NK-92 treated with Interleukin-12 subunit alpha and Interleukin-12 subunit beta, amount 100 ng/mL, for 24 hours (cell line): Measurements from ENCODE around the gene STX18.
"Not testable (repeated sequence)": the region's sequence is repeated elsewhere in the genome, so short reads cannot be mapped to it uniquely, and the experiment has no call there.

Source experiments
- DNase-seq: peaks from one replicate; lab custom pipeline; 2025; lab: John Stamatoyannopoulos, UW

Gene STX18

DNA sequence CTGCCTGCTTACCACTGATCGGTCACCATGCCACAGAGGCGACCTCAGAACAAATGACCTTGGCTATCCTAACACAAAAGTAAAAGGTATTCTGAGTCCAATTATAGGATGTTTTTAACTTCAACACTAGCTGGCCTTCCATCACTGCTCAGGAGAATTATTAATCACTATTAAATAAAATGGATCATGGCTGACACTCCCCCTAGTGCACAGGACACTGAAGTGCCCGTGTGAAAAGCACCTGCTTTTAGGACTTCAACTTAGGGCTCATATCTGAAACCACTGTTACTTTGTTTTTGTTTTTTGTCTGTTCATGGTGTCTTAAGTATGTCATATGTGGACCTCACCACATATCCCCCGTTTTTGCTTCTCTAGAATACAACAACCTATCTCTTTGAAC lies 33.9 kb downstream of the STX18 start:
- no peak for DNase-seq

DNA sequence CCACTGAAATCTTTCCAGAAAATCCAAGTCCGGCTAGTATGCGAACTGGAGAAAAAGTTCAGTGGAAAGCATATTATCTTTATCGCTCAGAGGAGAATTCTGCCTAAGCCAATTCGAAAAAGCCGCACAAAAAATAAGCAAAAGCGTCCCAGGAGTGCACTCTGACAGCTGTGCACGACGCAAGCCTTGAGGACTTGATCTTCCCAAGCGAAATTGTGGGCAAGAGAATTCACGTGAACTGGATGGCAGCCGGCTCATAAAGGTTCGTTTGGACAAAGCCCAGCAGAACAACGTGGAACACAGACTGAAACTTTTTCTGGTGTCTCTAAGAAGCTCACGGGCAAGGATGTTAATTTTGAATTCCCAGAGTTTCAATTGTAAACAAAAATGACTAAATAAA lies 34.4 kb downstream of the STX18 start:
- DNase-seq, result no peak

DNA sequence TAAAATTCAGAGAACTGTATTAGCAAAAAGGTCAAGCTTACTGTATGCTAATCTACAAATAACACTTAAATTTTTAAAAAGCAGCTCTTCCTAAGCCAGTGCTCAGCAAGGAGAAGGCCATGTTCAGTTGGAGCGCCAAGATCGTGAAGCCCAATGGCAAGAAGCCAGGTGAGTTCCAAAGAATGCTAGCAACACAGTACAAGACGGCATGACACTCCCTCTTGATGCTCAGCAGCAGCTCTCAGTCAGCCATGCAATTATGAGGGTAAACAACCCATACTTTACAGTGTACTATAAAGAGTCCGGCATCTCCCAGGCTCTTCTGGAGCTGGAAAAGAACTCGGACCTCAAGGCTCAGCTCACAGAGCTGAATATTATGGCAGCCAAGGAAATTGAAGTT lies 34.9 kb downstream of the STX18 start:
- DNase-seq, result no peak

DNA sequence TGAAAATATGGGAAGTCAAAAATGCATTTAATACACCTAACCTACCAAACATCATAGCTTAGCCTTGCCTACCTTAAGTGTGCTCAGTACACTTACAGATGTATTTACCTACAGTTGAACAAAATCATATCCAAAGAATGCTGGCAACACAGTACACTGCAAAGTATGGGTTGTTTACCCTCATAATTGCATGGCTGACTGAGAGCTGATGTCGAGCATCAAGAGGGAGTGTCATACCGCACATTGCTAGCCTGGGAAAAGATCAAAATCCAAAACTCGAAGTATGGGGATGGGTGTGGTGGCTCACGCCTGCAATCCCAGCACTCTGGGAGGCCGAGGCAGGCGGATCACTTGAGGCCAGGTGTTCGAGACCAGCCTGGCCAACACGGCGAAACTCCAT lies 36.6 kb downstream of the STX18 start:
- not testable (repeated sequence) for DNase-seq

DNA sequence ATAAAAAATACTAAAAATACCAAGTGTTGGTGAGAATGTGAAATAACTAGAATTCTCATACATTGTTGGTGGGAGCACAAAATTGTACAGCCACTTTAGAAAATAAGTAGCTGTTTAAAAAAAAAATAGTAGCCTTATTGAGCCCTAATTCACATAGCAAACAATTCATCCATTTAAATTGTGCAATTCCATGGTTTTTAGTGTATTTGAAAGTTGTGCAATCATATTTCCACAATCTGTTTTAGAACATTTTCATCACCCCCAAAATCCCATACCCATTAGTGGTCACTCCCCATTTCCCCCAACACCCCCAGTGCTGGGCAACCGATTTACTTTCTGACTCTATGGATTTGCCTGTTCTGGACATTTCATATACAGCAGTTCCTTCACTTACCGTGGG lies 37.1 kb downstream of the STX18 start:
- no peak for DNase-seq

DNA sequence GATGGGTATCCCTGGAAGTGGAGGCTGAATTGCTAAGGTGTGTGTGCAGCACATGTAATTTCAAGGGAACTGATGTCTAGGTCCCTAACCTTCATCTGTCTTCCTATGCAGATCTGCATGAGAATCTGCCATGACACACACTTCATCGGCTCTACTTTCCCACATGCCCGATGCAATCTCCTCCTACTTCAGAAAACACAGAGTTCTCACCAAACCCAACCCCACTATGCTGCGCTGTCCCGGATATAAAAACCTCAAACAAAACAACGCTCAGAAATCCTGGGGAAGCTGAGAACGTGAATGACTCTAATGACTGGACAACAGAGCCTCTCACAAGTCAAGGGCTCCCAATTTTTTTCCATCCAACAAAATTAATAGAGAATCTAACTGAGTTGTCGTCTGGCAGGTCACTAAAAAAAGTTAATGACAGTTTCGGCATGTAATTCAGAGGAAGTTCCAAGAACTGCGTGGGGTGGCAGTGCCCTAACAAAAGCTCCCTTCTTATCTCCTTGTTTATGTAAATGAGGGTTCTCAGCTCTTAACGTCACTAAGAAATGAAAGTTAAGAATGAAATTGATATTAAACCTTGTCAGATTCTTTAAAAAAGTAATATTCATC lies 39.0 kb downstream of the STX18 start:
- DNase-seq, result no peak

DNA sequence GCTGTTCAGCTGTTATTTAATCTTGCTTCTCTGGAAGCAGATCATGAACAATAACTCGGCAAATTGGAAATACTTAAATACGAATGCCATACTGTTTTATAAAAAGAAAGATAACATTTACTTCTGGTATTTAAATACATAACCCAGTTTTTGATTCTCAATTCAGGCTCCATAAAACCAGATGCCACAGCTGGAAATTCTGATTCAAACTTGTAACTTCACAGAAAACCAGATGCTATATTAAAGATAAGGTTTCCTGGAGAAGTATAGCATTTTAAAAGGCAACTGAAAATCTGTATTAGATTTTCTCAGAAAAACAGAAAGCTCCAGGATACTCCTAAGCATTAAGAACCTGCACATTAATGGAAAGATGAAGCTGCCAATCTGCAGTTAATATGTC lies 40.2 kb downstream of the STX18 start:
- DNase-seq, result no peak

DNA sequence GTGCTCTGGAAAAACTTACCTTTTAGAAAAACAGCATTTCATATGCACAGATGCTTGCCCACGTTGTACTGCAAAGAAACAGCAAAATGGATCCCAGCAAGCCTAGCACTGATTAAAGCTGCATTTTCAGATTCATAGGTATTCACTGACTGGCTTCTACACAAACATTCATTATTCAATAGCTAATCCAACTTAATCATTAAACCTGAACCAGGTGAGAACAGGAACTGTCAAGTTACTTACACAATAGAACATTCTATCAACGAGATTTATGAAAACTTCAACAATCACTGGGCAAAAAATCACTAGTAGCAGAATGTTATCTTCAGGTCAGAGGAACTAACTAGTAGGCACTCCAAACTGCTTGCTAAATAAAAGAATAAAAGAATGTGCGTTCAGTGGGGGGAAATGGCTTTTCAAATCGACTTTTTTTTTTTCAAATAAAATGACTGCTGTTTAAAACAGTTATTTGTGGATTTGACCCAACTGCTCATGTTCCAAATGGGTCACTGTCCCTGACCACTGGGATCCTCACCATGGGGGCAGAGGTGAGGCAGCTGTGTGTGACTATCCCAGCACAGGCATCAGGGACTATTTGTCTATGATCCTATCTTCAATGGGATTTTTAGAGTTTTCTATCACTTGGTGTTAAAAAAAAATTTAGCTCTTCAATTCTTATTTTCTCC lies 42.3 kb downstream of the STX18 start:
- no peak for DNase-seq

DNA sequence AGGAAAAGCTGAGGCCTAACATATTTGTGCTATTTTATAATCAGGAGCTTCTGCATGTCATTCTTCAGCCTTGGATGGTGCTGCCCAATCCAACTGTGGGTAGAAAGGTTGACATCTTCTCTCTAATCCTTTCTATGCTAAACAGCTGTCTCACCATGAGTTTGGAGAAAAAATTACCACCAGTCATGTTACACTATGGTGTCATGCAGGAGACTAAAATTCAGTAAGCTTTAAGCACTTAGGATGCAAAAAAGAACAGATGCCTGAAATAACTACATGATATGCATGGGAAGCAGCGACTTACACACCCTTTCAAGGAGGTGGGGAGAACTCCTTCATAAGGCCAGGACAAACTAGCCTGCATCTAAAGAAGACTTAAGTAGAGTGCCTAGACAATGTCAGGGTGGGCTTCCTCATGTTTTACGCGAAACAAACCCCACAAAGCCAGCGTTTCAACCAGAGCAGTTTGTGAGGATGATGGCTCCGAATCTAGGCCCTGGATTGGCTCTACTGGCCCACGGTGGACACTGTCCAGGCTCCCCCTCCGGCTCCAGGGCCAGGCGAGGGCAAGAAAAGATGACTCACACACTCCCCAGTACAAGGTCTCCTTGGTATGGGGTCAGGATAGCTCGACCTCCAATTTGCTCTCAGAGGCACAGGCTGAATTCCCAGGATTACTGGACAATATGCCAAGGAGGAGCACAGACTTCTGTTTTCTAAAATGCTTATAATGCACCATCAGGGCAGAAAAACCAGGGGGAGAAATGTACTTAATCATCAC lies 45.1 kb downstream of the STX18 start:
- DNase-seq, result no peak

DNA sequence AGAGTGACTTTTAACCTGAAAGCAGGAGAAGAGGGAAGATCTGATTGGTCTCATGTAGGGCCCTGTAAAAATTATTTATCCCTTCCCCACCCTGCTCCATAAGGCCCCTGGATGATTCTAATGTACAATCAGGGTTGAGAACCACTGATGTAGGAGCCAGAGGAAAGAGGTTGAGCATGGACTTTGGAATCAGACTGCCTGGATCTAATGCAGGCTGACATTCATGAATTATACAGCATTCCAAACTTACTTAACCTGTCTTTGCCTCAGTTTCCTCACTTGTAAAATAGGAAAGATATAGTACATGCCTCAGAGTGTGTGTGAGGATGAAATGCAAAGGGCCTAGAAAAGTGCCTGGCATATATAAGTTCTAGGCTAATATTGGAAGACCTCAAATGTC lies 47.0 kb downstream of the STX18 start:
- DNase-seq, result no peak

DNA sequence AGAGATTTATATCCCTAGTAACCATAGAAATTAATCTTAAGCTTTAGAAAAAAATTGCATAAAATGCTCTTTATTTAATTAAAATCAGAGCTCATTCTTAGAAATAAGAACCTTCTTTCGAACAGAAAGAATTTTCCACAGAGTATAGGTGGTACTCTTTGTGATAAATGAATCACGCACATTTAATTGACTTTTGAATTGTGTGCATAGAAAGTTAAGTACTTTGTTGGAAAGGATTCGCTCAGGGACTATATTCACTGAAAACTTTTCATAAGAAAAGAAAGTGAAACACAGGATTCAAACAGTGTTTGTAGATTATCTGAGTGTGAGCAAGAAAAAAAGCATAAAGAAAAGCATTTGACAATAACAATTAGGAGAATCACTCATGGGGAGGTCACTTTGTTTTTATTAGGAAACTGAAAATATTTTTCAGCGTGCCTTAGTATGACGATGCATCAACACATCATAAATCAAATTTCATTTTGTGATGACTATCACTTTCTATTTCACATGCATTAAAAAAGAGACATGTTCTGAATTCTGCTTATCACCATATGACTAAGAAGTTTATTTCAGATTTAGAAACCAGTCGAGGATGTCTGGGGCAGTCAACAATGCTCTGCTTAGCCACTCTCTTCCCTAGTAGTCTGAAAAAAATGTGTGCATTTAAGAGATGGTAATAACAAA lies 49.5 kb downstream of the STX18 start:
- DNase-seq, result no peak

DNA sequence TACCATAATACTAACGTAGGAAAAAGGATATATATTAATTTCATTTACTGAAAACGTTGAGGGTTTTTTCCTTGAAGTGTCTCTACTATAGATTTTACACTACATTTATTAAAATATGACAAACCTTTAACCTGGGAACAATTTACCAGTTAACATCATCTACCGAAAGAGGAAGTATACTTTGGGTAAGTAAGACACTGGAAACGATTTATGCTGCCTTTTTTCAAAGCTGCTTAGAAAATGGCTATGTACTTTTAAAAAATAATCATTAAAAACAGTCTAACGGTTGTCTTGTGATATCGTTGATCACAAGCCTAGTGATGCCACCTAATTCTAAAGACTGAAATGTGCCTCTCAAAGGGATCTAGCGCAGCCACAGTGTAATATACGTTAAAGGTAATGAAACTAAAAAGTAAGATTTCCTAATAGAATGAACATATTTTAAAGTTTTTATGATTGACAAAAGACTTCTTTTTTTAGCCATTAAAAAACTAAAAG lies 50.4 kb downstream of the STX18 start:
- DNase-seq, result no peak

DNA sequence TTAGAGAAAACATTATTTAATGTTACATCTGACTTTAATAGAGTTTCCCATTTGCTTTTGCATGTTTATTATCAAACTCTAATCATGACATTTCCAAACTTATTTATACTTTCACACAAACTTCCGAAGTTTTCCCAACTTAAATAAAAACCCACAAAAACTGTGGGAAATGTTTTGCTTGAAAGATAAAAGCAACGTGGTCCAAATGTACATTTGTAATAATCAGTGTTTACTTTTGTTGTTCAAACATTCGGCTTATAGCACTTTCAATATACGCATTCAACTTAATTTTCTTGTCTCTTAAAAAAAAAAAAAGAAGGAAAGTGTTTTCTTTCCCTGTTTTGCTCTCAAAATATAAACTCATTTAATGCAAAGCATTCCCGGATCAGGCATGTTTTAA lies 51.0 kb downstream of the STX18 start:
- no peak for DNase-seq

DNA sequence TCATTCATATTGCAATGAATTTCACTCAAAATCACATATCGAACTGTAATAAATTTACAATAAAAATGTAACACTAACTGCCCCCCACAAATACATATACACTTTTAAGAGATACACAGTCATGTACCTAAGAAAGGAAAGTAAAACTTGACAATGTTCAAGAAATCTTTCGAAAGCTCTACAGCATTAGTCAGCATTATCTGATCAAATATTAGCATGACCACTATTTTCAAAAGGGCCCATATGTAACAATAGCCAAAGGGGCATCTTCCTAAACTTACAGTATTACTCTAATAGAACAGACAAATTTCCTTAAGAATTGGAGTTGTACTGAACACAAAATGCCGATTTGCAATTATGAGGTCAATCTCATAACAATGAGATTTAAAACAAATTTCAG lies 51.8 kb downstream of the STX18 start:
- DNase-seq, result no peak

DNA sequence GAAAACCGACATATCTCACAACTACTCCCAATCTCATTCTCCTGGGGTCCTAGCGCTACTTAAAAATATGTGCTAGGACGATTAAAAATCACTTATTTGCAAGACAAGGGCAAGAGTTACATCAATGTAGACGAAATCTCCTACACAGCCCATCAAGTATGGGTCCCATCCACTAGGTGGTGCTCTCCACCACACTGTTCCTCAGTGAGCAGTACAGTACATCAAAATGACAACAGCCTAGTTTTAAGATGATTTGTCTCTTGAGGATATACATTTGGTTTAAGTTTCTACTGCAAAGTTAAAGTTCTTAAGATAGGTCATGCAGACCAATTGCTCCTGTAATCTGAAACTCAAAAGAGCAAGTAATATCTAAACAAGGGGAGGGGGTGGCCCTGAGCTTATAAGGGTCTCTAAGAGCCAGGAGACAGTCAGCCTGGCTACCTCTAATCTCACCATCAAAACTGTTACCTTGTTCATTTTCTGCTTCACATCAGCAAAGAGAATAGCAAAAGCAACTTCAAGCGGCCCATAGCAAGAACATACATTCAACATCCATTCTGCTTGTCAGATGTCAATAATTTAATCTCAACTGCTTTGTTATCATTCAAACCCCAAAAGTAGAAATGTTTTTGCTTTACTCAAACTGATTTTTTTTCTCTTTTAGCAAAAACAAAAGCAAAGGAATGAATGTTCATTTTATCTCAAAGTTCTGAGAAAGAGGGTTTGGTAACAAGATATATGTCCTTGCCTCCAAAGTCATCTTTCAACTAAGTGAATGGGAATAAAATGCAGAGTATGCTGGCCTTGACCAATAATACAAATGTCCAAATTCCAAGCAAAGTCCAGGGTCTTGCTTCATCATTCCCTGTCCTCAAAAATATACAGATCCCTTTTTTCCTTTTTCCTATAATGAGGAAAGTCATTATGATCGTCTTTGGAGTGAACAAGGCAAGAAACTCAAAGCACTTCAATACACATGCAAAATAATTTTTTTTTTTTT lies 53.1 kb downstream of the STX18 start:
- peak; percentile 43 for DNase-seq

DNA sequence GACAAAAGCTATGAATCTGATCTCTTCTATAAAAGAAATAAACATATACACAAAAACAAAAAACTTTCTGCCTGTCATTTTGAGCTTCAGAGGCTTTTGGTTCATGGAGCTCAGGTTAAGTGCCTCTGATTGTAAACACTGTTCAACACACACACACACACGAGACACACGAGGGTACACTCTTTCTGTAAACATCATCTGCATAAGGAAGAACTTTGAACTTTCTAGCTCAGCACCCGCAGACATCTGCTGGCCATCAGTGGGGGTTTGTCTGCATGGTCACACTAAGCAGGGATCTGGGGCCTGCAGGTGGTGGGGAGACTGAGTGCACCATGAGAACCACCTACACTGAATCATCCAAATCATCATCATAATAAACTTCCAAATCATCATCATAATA lies 54.9 kb downstream of the STX18 start:
- DNase-seq, result no peak

DNA sequence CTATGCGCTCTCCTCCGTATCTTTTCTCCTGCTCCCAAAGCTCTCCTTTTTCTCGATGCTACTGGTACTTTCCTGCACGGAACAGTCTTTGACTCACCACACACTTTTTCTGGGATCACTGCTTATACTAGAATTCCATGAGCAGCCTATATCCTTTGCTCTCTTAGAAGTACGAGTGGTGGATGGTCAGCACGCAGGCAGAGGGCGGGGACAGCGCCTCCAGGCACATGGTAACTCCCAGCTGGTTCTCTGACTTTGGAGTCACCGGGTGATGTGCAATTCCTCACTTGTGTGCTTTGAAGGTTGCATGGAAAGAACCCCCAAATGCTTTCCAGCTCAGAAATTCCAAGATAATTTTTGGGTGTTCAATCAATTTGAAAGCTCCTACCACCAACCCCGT lies 56.0 kb downstream of the STX18 start:
- no peak for DNase-seq

DNA sequence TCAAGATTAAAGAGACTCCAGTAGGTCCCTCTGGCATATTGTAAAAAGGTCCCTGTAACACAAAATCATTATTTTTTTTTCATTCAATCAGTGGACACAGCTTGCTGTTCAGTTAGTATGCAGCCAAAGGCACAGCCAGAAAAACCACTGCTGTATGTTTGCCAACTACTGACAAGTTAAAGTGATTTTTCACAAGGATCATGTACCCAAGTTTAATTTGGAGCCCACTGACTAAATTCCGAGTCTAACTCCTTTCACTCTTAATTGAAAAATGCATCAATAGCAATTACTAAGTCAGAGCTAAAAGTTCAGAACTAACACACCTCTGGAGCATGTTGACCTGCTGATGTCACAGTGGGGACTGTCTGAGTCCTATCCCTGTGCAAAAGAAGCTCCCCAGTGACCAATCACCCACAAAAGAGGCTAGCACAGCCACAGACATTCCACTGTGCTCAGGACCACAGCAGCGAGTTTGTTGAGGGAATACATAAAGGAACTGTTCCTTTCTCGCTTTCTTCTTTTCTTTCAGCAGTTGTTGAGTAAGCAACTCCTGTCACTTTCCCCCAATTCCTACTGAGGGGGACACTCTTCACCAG lies 60.4 kb downstream of the STX18 start:
- no peak for DNase-seq

DNA sequence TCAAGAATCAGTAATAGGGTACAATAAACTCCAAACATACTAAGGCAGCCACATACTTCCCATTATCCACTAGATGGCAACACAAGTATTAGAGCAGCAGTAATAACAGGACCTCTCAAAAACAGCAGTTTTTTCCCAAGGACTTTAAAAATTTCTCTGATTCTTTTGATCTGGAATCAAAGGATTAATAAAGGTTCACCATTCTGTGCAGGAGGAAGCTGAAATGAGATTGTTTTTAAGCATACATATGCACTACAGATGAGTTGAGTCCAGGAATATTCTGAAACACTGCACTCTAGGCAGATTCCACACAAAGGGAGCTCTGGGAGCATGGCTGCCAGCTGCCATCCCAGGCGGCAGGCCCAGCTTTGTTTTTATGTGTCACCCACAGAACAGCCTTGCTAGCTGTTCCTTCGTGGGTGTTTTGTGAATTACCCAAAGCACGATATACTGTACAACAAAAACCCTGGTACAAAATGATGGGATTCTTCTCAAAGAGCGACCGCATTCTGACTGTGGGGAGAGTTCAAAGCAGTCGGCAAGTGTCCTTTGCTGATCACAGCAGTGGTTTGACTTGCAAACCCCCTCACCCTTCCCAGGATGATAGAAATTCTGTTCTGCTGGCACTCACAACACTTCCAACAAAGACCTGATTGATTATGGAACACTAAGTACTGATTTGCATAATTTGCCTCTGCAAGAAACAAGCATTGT lies 61.0 kb downstream of the STX18 start:
- no peak for DNase-seq

DNA sequence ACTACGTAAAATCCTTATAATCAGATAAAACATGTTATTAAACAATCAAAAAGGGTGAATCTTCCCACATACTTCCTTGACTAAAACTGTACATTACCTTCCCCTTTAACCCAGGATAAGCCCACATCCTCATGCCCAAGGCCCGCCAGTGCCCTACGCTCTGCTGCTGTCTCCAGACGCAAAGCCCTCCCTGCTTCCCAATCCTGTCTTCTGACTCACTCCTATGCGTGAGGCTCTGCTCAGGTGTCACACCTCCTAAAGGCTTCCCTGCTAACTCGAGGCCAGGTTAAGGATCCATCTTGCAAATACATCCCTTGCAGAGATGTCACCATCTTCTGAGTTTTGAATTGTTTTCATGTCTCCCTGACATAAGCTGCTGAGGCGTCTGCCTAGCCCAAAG lies 61.6 kb downstream of the STX18 start:
- DNase-seq, result no peak
